Upper lobe of right lung (tissue), 1 donor: ENCODE results near the gene DTWD2. TPM values are rescaled to one million over a fixed set of nuclear protein-coding genes. Genes with fewer than 3 reads are reported as not detected.
"Not testable (repeated sequence)": the region's sequence is repeated elsewhere in the genome, so short reads cannot be mapped to it uniquely, and the experiment has no call there.

Experiments
- ATAC-seq: fragments of 200-7000 bp; cut with Tn5 transposase; one replicate; pipeline ENCODE4 v1.9.1; 2020; ENCODE audit warnings: mild to moderate bottlenecking, moderate library complexity
- DNase-seq: peaks from one replicate; pipeline ENCODE4 v3.0.0-alpha.2; 2020
- H3K27ac ChIP-seq: fragments of 200-600 bp; one replicate; pipeline ENCODE4 v1.8.0; 2022
- H3K27me3 ChIP-seq: fragments of 200-600 bp; one replicate; pipeline ENCODE4 v1.8.0; 2022; ENCODE audit warnings: mild to moderate bottlenecking
- H3K36me3 ChIP-seq: fragments of 200-600 bp; one replicate; pipeline ENCODE4 v1.8.0; 2022
- H3K4me1 ChIP-seq: fragments of 200-600 bp; one replicate; pipeline ENCODE4 v1.8.0; 2022
- H3K4me3 ChIP-seq: fragments of 200-600 bp; one replicate; pipeline ENCODE4 v1.8.0; 2022; ENCODE audit warnings: mild to moderate bottlenecking
- H3K9me3 ChIP-seq: fragments of 200-600 bp; one replicate; pipeline ENCODE4 v1.8.0; 2022
- intact Hi-C: fragments of 100-400 bp; cut with DNase I; formaldehyde crosslinking; loops from one replicate; pipeline ENCODE4 v1.11.0; 2022
- total RNA-seq: library from RNA; stranded (reverse); fragmentation: NEBNext Ultra II Directional; extraction: Animal tissue kit (Norgen Biotek cat#: 25700); gene quantifications from one replicate; pipeline ENCODE4 v1.2.1, GENCODE V29; 2021
- TF ChIP-seq, protein P1 (sequence below): fragments of 200-600 bp; IDR thresholded peaks from one replicate; pipeline ENCODE4 v1.8.0; 2022; ENCODE audit warnings: antibody characterized with exemption
- donor health status: DM: no; HTN: yes; CAD: no; lungs with severe emphysema.

DTWD2 gene
- total RNA-seq, 1 donor from 2014 or later = 8.5 TPM

- no peaks in the 10 kb centered on the region for H3K9me3 ChIP-seq
- no peaks in the 10 kb centered on the region for H3K4me1 ChIP-seq
- H3K36me3 ChIP-seq = no peaks in the 10 kb centered on the region
- H3K27ac ChIP-seq = no peak overlapping the region
- TF ChIP-seq, protein P1, sequence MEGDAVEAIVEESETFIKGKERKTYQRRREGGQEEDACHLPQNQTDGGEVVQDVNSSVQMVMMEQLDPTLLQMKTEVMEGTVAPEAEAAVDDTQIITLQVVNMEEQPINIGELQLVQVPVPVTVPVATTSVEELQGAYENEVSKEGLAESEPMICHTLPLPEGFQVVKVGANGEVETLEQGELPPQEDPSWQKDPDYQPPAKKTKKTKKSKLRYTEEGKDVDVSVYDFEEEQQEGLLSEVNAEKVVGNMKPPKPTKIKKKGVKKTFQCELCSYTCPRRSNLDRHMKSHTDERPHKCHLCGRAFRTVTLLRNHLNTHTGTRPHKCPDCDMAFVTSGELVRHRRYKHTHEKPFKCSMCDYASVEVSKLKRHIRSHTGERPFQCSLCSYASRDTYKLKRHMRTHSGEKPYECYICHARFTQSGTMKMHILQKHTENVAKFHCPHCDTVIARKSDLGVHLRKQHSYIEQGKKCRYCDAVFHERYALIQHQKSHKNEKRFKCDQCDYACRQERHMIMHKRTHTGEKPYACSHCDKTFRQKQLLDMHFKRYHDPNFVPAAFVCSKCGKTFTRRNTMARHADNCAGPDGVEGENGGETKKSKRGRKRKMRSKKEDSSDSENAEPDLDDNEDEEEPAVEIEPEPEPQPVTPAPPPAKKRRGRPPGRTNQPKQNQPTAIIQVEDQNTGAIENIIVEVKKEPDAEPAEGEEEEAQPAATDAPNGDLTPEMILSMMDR = no peak
- no peaks in the 10 kb centered on the region for H3K27me3 ChIP-seq
- intact Hi-C loops = no loop called here
- DNase-seq (no peak), ATAC-seq (peak; percentile 19)
- H3K4me3 ChIP-seq = no peak overlapping the region
These were observed 105.0 kb downstream of the DTWD2 start for GRCh38 chr5:118883362-118883761.

GRCh38 chr5:118882666-118883065 is 105.7 kb downstream of the DTWD2 start:
- no peak for DNase-seq
- no peak for ATAC-seq
- Histone ChIP-seq H3K4me3 (no peak overlapping the region), H3K4me1 (no peaks in the 10 kb centered on the region), H3K27me3 (no peaks in the 10 kb centered on the region), H3K27ac (no peak overlapping the region), H3K36me3 (no peaks in the 10 kb centered on the region), H3K9me3 (no peaks in the 10 kb centered on the region)
- TF ChIP-seq, protein P1 = no peak
- intact Hi-C loops = no loop called here

GRCh38 chr5:118876852-118877251 is 111.5 kb downstream of the DTWD2 start:
- H3K27me3 ChIP-seq, H3K27ac ChIP-seq, H3K4me1 ChIP-seq, intact Hi-C loops, ATAC-seq, H3K36me3 ChIP-seq, H3K4me3 ChIP-seq, DNase-seq: not testable (repeated sequence)
- H3K9me3 ChIP-seq = peaks cover 23% of the 10 kb centered on the region

GRCh38 chr5:118875131-118875530 is 113.2 kb downstream of the DTWD2 start:
- Histone ChIP-seq H3K27ac (no peak overlapping the region), H3K4me1 (no peaks in the 10 kb centered on the region), H3K36me3 (no peaks in the 10 kb centered on the region), H3K9me3 (peaks cover 23% of the 10 kb centered on the region), H3K4me3 (no peak overlapping the region), H3K27me3 (no peaks in the 10 kb centered on the region)
- TF ChIP-seq, protein P1 = no peak
- ATAC-seq = no peak
- DNase-seq = no peak
- intact Hi-C loops = no loop called here

DNA sequence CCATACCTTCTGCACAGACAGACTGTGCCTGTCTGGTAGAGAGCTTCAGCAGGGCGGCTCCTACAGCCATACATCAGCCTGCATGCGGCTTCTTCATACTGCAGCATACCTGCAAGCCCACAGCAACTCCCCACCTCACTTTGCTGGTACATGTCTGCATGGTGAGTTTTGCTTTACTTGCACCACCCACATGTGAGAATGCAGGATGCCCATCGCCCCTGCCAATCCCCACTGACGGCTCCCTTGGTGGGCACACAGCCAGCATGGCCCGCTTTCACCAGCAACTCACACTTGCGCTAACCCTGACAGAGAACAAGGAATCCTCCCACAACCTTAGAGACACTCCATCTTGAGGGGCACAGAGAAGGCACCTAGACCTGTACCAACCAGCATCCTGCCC is 114.9 kb downstream of the DTWD2 start:
- Histone ChIP-seq H3K36me3 (no peaks in the 10 kb centered on the region), H3K9me3 (peaks cover 23% of the 10 kb centered on the region), H3K27me3 (no peaks in the 10 kb centered on the region), H3K4me3 (no peak overlapping the region), H3K4me1 (no peaks in the 10 kb centered on the region), H3K27ac (no peak overlapping the region)
- intact Hi-C loops = no loop called here
- ATAC-seq (no peak), DNase-seq (no peak)
- TF ChIP-seq, protein P1 = no peak

DNA sequence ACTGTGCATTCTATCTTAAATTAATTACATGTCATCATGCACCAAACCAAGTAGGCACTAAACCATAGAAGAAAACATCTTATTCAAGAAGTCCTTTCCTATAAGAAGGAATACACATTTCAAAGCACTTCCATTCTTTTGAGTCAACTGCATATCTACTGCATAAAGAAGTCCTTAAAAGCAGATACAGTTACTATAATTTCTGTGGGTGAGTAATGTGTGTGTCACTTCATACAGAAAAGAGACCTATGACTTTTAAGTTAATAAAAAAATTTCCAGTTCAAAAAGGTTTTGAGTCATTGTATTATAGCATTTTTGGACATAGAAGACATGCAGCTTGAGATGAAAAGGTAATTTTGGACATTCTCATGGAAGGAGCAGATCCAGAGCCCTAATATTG is 125.0 kb downstream of the DTWD2 start:
- no peak for DNase-seq
- H3K4me3 ChIP-seq = no peak overlapping the region
- intact Hi-C loops = no loop called here
- no peaks in the 10 kb centered on the region for H3K9me3 ChIP-seq
- H3K36me3 ChIP-seq = no peaks in the 10 kb centered on the region
- no peaks in the 10 kb centered on the region for H3K4me1 ChIP-seq
- no peaks in the 10 kb centered on the region for H3K27me3 ChIP-seq
- ATAC-seq = no peak
- TF ChIP-seq, protein P1 = no peak
- no peak overlapping the region for H3K27ac ChIP-seq
